ENCODE measurements around the gene SDK1. TPM values are rescaled to one million over a fixed set of nuclear protein-coding genes. Genes with fewer than 3 reads are reported as not detected.

Gene SDK1
- total RNA-seq, 3 donors from 2014 or later (not counting 1 experiment from before 2014, with no cell fraction given), result 0.05 to 0.11 TPM; not detected in 1

- H3K27me3 Mint-ChIP-seq (ENCODE audit: low read depth in 2 of 2), result peaks cover 8 to 14% of the 10 kb centered on the region in 2 donors
- intact Hi-C loops (cut with micrococcal nuclease), result no loop called here
- WGBS (ENCODE audit: insufficient coverage), result 95% methylated on average over 9 of the region's 10 CpGs
Observed at GRCh38 chr7:3844540-3845151, 543.6 kb downstream of the SDK1 start.

GRCh38 chr7:3846738-3847137, 545.7 kb downstream of the SDK1 start:
- TF ChIP-seq, protein P1, sequence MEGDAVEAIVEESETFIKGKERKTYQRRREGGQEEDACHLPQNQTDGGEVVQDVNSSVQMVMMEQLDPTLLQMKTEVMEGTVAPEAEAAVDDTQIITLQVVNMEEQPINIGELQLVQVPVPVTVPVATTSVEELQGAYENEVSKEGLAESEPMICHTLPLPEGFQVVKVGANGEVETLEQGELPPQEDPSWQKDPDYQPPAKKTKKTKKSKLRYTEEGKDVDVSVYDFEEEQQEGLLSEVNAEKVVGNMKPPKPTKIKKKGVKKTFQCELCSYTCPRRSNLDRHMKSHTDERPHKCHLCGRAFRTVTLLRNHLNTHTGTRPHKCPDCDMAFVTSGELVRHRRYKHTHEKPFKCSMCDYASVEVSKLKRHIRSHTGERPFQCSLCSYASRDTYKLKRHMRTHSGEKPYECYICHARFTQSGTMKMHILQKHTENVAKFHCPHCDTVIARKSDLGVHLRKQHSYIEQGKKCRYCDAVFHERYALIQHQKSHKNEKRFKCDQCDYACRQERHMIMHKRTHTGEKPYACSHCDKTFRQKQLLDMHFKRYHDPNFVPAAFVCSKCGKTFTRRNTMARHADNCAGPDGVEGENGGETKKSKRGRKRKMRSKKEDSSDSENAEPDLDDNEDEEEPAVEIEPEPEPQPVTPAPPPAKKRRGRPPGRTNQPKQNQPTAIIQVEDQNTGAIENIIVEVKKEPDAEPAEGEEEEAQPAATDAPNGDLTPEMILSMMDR (IDR thresholded peaks at IDR 0.05), result no peak
- no peak for ATAC-seq
- Histone ChIP-seq H3K36me3 (ENCODE audit: control insufficient read depth, insufficient read depth, low read length) (no peaks in the 10 kb centered on the region), H3K27ac (ENCODE audit: low read length) (no peak overlapping the region), H3K4me3 (ENCODE audit: low read length) (no peak overlapping the region), H3K9me3 (ENCODE audit: control insufficient read depth, insufficient read depth, low read length) (no peaks in the 10 kb centered on the region), H3K4me1 (ENCODE audit: control insufficient read depth, insufficient read depth, low read length) (no peaks in the 10 kb centered on the region), H3K27me3 (ENCODE audit: control insufficient read depth, insufficient read depth, low read length) (no peaks in the 10 kb centered on the region)
- Mint-ChIP-seq H3K27me3 (ENCODE audit: low read depth in 2 of 2) (peaks cover 6 to 23% of the 10 kb centered on the region in 2 donors), H3K4me3 (no peak overlapping the region), H3K27ac (no peak overlapping the region), H3K4me1 (no peaks in the 10 kb centered on the region), H3K9me3 (no peaks in the 10 kb centered on the region), H3K36me3 (no peaks in the 10 kb centered on the region)
- DNase-seq, result no peak
- intact Hi-C loops (cut with micrococcal nuclease), result no loop called here
- 93% methylated on average over 9 of the region's 9 CpGs for WGBS (ENCODE audit: insufficient coverage)

More at GRCh38 chr7:3844540-3845151, 543.6 kb downstream of the SDK1 start:
- Histone ChIP-seq H3K9me3 (ENCODE audit: control insufficient read depth, insufficient read depth, low read length) (no peaks in the 10 kb centered on the region), H3K4me3 (ENCODE audit: low read length) (no peak overlapping the region), H3K27me3 (ENCODE audit: control insufficient read depth, insufficient read depth, low read length) (no peaks in the 10 kb centered on the region), H3K36me3 (ENCODE audit: control insufficient read depth, insufficient read depth, low read length) (no peaks in the 10 kb centered on the region), H3K4me1 (ENCODE audit: control insufficient read depth, insufficient read depth, low read length) (no peaks in the 10 kb centered on the region), H3K27ac (ENCODE audit: low read length) (no peak overlapping the region)
- Mint-ChIP-seq H3K27ac (no peak overlapping the region), H3K4me3 (no peak overlapping the region), H3K9me3 (no peaks in the 10 kb centered on the region), H3K36me3 (no peaks in the 10 kb centered on the region), H3K4me1 (no peaks in the 10 kb centered on the region)
- TF ChIP-seq, protein P1 (IDR thresholded peaks at IDR 0.05), result no peak
- DNase-seq (no peak), ATAC-seq (no peak)

GRCh38 chr7:3847336-3847735, 546.3 kb downstream of the SDK1 start:
- WGBS (ENCODE audit: insufficient coverage), result 100% methylated on average over 4 of the region's 6 CpGs
- Mint-ChIP-seq H3K27ac (no peak overlapping the region), H3K4me1 (no peaks in the 10 kb centered on the region), H3K27me3 (ENCODE audit: low read depth in 2 of 2) (peaks cover 6 to 27% of the 10 kb centered on the region in 2 donors), H3K9me3 (no peaks in the 10 kb centered on the region), H3K4me3 (no peak overlapping the region), H3K36me3 (no peaks in the 10 kb centered on the region)
- intact Hi-C loops (cut with micrococcal nuclease), result no loop called here
- no peaks in the 10 kb centered on the region for H3K4me1 ChIP-seq (ENCODE audit: control insufficient read depth, insufficient read depth, low read length)
- ATAC-seq, result no peak
- TF ChIP-seq, protein P1 (IDR thresholded peaks at IDR 0.05), result no peak
- DNase-seq, result no peak
- no peak overlapping the region for H3K27ac ChIP-seq (ENCODE audit: low read length)
- no peaks in the 10 kb centered on the region for H3K27me3 ChIP-seq (ENCODE audit: control insufficient read depth, insufficient read depth, low read length)
- H3K4me3 ChIP-seq (ENCODE audit: low read length), result no peak overlapping the region
- H3K36me3 ChIP-seq (ENCODE audit: control insufficient read depth, insufficient read depth, low read length), result no peaks in the 10 kb centered on the region
- H3K9me3 ChIP-seq (ENCODE audit: control insufficient read depth, insufficient read depth, low read length), result no peaks in the 10 kb centered on the region

DNA sequence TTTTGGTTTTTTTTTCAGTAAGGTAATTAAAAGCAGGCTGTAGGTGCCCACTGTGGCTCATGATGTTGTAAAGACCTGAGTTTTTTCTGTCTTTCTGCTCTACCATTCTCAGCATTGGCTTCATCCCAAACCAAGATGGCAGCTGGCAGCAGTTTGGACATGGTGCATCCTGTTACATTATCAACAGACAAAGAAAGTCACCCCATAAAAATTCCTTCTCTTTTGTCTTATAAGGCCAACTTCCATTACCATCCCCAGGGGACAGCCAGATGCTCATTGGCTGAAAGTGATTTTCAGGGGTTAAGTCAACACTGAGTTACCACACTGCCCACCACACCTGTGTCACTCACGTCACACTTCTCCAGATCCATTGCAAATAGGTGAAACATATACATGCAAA, 558.4 kb downstream of the SDK1 start:
- Histone ChIP-seq H3K27me3 (ENCODE audit: control insufficient read depth, insufficient read depth, low read length) (no peaks in the 10 kb centered on the region), H3K36me3 (ENCODE audit: control insufficient read depth, insufficient read depth, low read length) (no peaks in the 10 kb centered on the region), H3K4me1 (ENCODE audit: control insufficient read depth, insufficient read depth, low read length) (no peaks in the 10 kb centered on the region), H3K27ac (ENCODE audit: low read length) (no peak overlapping the region), H3K4me3 (ENCODE audit: low read length) (no peak overlapping the region), H3K9me3 (ENCODE audit: control insufficient read depth, insufficient read depth, low read length) (no peaks in the 10 kb centered on the region)
- Mint-ChIP-seq H3K4me3 (no peak overlapping the region), H3K27me3 (ENCODE audit: low read depth in 2 of 2) (peaks cover 7 to 27% of the 10 kb centered on the region in 2 donors), H3K36me3 (no peaks in the 10 kb centered on the region), H3K27ac (no peak overlapping the region), H3K4me1 (no peaks in the 10 kb centered on the region), H3K9me3 (no peaks in the 10 kb centered on the region)
- intact Hi-C loops (cut with micrococcal nuclease), result no loop called here
- DNase-seq (no peak), ATAC-seq (no peak)
- TF ChIP-seq, protein P1 (IDR thresholded peaks at IDR 0.05), result no peak
- WGBS (ENCODE audit: insufficient coverage), result 100% methylated on average over 1 of the region's 1 CpG
